Suprapubic skin (tissue), 4 donors: ENCODE data around the gene IL5. TPM values are rescaled to one million over a fixed set of nuclear protein-coding genes. Genes with fewer than 3 reads are reported as not detected.
"Not testable (repeated sequence)": the region's sequence is repeated elsewhere in the genome, so short reads cannot be mapped to it uniquely, and the experiment has no call there.

ENCODE experiments used
- DNase-seq, 2 donors: peaks; one replicate each; pipeline ENCODE4 v3.0.0-alpha.2; 2019; ENCODE audit warnings: low spot score in 2 of 2
- H3K27ac ChIP-seq: fragments of 200-600 bp; sonication (generic); one replicate; pipeline ENCODE4 v1.5.1; 2019
- H3K27me3 ChIP-seq: fragments of 200-600 bp; sonication (generic); one replicate; pipeline ENCODE4 v1.5.1; 2019
- H3K36me3 ChIP-seq: fragments of 200-600 bp; sonication (generic); one replicate; pipeline ENCODE4 v1.5.1; 2019
- H3K4me1 ChIP-seq: fragments of 200-600 bp; sonication (generic); one replicate; pipeline ENCODE4 v1.5.1; 2019
- H3K4me3 ChIP-seq: fragments of 200-600 bp; sonication (generic); one replicate; pipeline ENCODE4 v1.5.1; 2019; ENCODE audit warnings: mild to moderate bottlenecking
- H3K9me3 ChIP-seq: fragments of 200-600 bp; sonication (generic); one replicate; pipeline ENCODE4 v1.5.1; 2019
- EP300 ChIP-seq: sonication (generic); formaldehyde crosslinking; IDR thresholded peaks from one replicate; pipeline ENCODE4 v1.6.1; 2017; ENCODE audit warnings: antibody characterized with exemption
- POLR2A ChIP-seq, 2 donors: fragments of 450-650 bp; IDR thresholded peaks; one replicate each; pipeline ENCODE4 v1.6.1; 2017; ENCODE audit warnings: antibody characterized with exemption in 2 of 2, mild to moderate bottlenecking in 2 of 2, moderate library complexity in 2 of 2
- POLR2AphosphoS5 ChIP-seq, 3 donors: sonication (generic); formaldehyde crosslinking; IDR thresholded peaks; one replicate each; pipeline ENCODE4 v1.6.1; 2017; ENCODE audit warnings: antibody characterized with exemption in 3 of 3
- WGBS: methylation state at CpG from one replicate; pipeline ENCODE4 v1.1.5; 2018; 5-methylcytosine and 5-hydroxymethylcytosine counted together
- total RNA-seq, 4 donors: library from RNA; depleted of rRNA; stranded (reverse); fragments of >200 nt; gene quantifications; one replicate each; pipeline ENCODE4 v1.1.0, GENCODE V29; 2016
- TF ChIP-seq, protein P1 (sequence below), 2 donors: fragments of 200-600 bp in 1 of 2; fragments of 450-650 bp in 1 of 2; sonication (generic) in 1 of 2; IDR thresholded peaks; one replicate each; pipeline ENCODE4 v1.5.1; 2016 to 2019; ENCODE audit warnings: antibody characterized with exemption in 2 of 2, mild to moderate bottlenecking in 1 of 2, moderate library complexity in 1 of 2

The IL5 gene
- total RNA-seq, 4 donors from 2014 or later: not detected

DNA sequence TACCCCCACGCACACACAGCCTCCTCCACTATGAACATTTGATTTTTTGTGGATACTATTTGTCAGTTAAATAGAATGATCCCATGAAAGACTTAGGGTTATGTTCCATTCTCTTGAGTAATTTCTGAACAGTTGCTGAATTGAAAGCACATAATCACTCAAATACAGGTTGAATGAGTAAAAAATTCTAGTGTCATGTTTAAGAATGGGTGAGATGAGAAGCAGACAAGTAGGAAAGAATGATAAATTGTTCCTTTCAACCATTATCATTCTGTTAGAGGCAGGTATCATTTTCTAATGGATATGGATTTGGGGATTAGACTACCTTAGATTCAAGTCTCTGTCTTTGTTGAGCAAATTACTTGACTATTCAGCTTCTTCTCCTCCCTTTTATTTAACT lies 32.8 kb upstream of the IL5 start:
- no peak for TF ChIP-seq POLR2AphosphoS5 (IDR thresholded peaks at IDR 0.05)
- TF ChIP-seq POLR2A (IDR thresholded peaks at IDR 0.05): no peak
- TF ChIP-seq EP300: no peak
- TF ChIP-seq, protein P1, sequence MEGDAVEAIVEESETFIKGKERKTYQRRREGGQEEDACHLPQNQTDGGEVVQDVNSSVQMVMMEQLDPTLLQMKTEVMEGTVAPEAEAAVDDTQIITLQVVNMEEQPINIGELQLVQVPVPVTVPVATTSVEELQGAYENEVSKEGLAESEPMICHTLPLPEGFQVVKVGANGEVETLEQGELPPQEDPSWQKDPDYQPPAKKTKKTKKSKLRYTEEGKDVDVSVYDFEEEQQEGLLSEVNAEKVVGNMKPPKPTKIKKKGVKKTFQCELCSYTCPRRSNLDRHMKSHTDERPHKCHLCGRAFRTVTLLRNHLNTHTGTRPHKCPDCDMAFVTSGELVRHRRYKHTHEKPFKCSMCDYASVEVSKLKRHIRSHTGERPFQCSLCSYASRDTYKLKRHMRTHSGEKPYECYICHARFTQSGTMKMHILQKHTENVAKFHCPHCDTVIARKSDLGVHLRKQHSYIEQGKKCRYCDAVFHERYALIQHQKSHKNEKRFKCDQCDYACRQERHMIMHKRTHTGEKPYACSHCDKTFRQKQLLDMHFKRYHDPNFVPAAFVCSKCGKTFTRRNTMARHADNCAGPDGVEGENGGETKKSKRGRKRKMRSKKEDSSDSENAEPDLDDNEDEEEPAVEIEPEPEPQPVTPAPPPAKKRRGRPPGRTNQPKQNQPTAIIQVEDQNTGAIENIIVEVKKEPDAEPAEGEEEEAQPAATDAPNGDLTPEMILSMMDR (IDR thresholded peaks at IDR 0.05): no peak
- H3K36me3 ChIP-seq: peaks cover 60% of the 10 kb centered on the region
- no peak overlapping the region for H3K4me3 ChIP-seq
- no peaks in the 10 kb centered on the region for H3K27me3 ChIP-seq
- H3K27ac ChIP-seq: no peak overlapping the region
- whole genome bisulfite sequencing: 98% methylated on average over 1 of the region's 1 CpG
- H3K4me1 ChIP-seq: no peaks in the 10 kb centered on the region
- no peaks in the 10 kb centered on the region for H3K9me3 ChIP-seq
- no peak for DNase-seq

DNA sequence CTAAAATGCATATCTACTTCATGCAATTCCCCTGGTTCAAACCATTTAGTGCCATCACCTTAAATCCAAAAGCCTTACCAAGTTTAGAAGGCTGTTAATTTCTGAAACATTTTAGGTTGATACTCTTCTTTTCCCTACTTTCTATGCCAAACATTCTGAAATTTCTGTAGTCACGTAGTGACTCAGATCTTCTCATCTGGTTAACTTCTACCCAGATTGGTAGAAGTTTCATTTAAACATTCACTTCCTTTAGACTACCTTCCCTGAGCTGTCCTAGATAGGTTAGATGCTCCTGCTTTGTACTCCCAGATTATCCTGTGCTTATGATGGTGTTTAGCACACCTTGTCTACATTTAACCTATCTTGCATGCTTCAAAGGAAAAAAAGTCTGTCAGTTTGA lies 23.3 kb upstream of the IL5 start:
- Histone ChIP-seq H3K4me3 (no peak overlapping the region), H3K27ac (no peak overlapping the region), H3K4me1 (no peaks in the 10 kb centered on the region), H3K27me3 (no peaks in the 10 kb centered on the region), H3K36me3 (peaks cover 59% of the 10 kb centered on the region), H3K9me3 (no peaks in the 10 kb centered on the region)
- WGBS: 93% methylated on average over 1 of the region's 1 CpG
- no peak for TF ChIP-seq EP300
- TF ChIP-seq POLR2A (IDR thresholded peaks at IDR 0.05): no peak
- TF ChIP-seq POLR2AphosphoS5 (IDR thresholded peaks at IDR 0.05): no peak
- TF ChIP-seq, protein P1 (IDR thresholded peaks at IDR 0.05): no peak
- DNase-seq: no peak

DNA sequence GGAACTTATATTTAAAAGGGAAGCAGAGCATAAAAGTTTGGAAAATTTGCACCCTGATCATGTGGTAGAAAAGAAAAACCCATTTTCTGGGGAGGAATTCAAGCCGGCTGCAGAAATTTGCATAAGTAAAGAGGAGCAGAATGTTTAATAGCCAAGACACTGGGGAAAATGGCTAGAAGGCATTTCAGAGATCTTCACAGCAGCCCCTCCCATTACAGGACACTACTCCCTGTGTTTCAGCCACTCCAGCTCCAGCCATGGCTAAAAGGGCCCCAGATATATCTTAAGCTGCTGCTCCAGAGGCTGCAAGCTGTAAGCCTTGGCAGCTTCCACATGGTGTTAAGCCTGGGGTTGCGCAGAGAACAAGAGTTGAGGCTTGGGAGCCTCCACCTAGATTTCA lies 21.2 kb upstream of the IL5 start:
- H3K27me3 ChIP-seq, DNase-seq, H3K4me3 ChIP-seq, H3K4me1 ChIP-seq, H3K9me3 ChIP-seq, H3K27ac ChIP-seq: not testable (repeated sequence)
- peaks cover 54% of the 10 kb centered on the region for H3K36me3 ChIP-seq
- WGBS: 91% methylated on average over 2 of the region's 2 CpGs

DNA sequence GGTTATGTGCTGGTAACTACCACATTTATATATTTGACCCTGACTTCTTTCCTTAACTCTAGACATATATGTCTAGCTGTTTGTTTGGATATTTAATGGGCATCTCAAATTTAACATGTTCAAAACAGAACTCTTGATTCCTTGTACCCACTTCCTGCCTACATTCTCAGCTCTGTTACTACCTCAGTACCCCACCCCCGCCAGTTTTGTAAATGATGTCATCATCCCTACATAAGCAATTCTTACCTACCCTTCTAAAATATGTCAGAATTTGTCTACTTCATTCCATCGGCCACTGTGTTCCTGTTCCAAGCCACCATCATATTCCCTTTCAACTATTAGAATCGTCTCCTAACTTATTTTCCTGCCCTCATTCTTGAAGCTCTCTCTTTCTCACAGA lies 18.3 kb upstream of the IL5 start:
- Histone ChIP-seq H3K4me1 (peaks cover 17% of the 10 kb centered on the region), H3K27ac (no peak overlapping the region), H3K4me3 (no peak overlapping the region), H3K9me3 (no peaks in the 10 kb centered on the region), H3K27me3 (no peaks in the 10 kb centered on the region), H3K36me3 (peaks cover 39% of the 10 kb centered on the region)
- TF ChIP-seq, protein P1 (IDR thresholded peaks at IDR 0.05): no peak
- TF ChIP-seq EP300: no peak
- no peak for TF ChIP-seq POLR2AphosphoS5 (IDR thresholded peaks at IDR 0.05)
- no peak for TF ChIP-seq POLR2A (IDR thresholded peaks at IDR 0.05)
- 97% methylated on average over 3 of the region's 3 CpGs for WGBS
- DNase-seq: no peak

DNA sequence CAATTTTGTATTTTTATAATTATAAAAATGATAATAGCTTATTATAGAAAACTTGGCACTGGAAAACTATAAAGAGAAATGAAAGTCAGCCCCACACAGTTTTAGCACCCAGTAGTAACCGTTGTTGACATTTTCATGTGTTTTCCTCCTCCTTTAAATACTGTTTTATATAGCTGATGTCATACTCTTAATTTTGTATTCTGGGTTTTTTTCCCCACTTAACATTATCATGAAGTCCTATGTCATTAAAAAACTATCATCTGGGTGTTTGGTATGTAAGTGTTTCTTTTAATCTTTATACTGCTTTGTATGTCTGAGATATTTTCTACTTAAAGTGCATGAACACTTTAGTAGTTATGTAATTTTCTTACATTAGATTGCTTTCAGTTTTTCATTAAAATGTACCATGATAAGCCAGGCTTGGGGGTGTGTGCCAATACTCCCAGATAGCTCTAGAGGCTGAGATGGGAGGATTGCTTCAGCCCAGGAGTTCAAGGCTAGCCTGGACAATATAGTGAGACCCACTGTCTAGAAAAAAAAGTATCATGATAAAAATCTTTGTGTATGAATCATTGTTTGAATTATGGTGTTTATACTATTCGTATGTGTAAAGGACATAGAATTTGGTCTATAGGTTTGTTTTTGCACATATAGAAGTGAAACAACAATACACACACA lies 16.2 kb upstream of the IL5 start:
- H3K36me3 ChIP-seq: peaks cover 22% of the 10 kb centered on the region
- WGBS: 86% methylated on average over 2 of the region's 2 CpGs
- no peak for DNase-seq

More for the DNA sequence above, 16.2 kb upstream of the IL5 start:
- Histone ChIP-seq H3K9me3 (no peaks in the 10 kb centered on the region), H3K4me3 (no peak overlapping the region), H3K27ac (no peak overlapping the region), H3K4me1 (peaks cover 20% of the 10 kb centered on the region), H3K27me3 (no peaks in the 10 kb centered on the region)
- TF ChIP-seq, protein P1 (IDR thresholded peaks at IDR 0.05): no peak
- TF ChIP-seq POLR2A (IDR thresholded peaks at IDR 0.05) (no peak), POLR2AphosphoS5 (IDR thresholded peaks at IDR 0.05) (no peak), EP300 (no peak)
